ENCODE data around the gene CDS2.

DNA sequence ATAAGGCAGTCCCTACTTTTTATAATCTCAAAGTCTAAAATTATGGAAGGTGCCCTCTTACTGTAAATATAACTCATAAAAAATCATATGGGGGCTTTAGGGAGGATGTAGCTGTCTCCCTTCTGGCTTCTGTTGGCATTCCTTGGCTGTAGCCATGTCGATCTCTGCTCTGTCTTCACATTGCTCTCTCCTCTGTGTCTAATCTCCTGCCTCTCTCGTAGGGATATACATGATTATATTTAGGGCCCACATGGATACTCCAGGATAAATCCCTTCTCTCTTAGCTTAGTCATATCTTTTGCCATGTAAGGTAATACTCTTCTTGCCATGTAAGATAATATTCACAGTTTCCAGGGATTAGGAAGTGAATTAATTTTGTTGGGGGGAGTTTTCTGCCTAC, 28.6 kb downstream of the CDS2 start:
- TF ChIP-seq POLR2AphosphoS5 (IDR thresholded peaks at IDR 0.05; ENCODE audit: low read depth, low read length) (no peak), SIN3A (IDR thresholded peaks at IDR 0.05; ENCODE audit: borderline replicate concordance, insufficient read depth, low read length) (no peak), TAF1 (IDR thresholded peaks at IDR 0.05; ENCODE audit: borderline replicate concordance, insufficient read depth, low read length) (no peak)
- TF ChIP-seq, protein P1, sequence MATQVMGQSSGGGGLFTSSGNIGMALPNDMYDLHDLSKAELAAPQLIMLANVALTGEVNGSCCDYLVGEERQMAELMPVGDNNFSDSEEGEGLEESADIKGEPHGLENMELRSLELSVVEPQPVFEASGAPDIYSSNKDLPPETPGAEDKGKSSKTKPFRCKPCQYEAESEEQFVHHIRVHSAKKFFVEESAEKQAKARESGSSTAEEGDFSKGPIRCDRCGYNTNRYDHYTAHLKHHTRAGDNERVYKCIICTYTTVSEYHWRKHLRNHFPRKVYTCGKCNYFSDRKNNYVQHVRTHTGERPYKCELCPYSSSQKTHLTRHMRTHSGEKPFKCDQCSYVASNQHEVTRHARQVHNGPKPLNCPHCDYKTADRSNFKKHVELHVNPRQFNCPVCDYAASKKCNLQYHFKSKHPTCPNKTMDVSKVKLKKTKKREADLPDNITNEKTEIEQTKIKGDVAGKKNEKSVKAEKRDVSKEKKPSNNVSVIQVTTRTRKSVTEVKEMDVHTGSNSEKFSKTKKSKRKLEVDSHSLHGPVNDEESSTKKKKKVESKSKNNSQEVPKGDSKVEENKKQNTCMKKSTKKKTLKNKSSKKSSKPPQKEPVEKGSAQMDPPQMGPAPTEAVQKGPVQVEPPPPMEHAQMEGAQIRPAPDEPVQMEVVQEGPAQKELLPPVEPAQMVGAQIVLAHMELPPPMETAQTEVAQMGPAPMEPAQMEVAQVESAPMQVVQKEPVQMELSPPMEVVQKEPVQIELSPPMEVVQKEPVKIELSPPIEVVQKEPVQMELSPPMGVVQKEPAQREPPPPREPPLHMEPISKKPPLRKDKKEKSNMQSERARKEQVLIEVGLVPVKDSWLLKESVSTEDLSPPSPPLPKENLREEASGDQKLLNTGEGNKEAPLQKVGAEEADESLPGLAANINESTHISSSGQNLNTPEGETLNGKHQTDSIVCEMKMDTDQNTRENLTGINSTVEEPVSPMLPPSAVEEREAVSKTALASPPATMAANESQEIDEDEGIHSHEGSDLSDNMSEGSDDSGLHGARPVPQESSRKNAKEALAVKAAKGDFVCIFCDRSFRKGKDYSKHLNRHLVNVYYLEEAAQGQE (IDR thresholded peaks at IDR 0.05; ENCODE audit: insufficient read depth in 1 of 2, low read depth in 2 of 2, low read length in 2 of 2), result no peak

Measured in PFSK-1 (cell line).